HG03342 (cell line): ENCODE measurements around the gene CUEDC1.
A peak's percentile ranks its signal among the peaks of the same experiment; 100 is the strongest.

ENCODE experiments used
- ATAC-seq: cut with Tn5 transposase; IDR thresholded peaks from one replicate; pipeline ENCODE4 v1.9.1; 2021; ENCODE audit warnings: mild to moderate bottlenecking, moderate library complexity; ENCODE audit not compliant: unreplicated experiment

Gene CUEDC1

DNA sequence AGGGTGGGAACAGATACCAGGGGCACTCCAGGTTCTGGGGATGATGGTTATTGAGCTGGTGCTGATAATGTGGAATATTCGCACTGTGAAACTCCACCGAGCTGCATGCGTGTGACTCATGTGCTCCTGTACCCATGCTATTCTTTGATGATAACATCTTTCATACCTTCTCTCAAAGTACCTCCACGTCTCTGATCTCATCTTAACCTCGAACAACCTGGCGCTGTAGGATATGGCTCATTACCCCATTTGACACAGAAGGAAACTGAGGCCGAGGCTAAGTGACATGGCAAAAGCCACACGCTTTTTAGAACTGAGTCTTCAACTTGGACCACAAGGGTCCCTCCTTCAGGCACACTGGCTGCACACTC, 75.1 kb downstream of the CUEDC1 start:
- no peak for ATAC-seq

DNA sequence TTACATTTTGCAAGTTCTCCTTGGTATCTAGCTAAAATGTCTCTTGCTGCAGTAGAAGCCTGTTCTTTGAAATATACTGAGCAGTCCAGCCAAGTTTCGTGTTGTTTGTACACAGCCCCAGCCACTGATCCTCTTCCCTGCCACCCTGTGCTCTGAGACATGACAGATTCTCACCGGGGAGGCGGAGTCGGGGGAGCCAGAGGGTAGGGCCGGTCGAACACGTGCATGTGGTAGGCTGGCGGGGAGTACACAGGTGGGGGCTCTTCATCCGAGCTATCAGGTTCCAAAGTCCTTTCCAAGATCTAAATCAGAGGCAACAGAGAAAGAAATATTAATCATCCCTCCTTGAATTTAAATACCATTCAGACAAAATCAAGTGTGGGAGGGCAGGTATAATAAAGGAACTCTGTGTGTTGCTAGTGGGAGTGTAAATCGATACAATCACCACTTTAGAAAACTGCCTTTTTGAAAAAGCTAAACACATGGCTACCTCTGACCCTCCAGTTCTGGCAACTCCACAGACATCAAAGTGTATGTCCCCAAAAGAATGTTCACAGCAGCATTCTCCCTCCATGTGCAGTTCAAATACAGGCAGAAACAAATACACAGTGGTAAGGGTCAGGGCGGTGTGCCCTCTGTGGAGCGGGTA, 75.7 kb downstream of the CUEDC1 start:
- no peak for ATAC-seq

- ATAC-seq, result no peak
These were observed 77.3 kb downstream of the CUEDC1 start for GRCh38 chr17:57877803-57878377.

- ATAC-seq, result no peak
These were observed 78.4 kb downstream of the CUEDC1 start for GRCh38 chr17:57876866-57877237.

DNA sequence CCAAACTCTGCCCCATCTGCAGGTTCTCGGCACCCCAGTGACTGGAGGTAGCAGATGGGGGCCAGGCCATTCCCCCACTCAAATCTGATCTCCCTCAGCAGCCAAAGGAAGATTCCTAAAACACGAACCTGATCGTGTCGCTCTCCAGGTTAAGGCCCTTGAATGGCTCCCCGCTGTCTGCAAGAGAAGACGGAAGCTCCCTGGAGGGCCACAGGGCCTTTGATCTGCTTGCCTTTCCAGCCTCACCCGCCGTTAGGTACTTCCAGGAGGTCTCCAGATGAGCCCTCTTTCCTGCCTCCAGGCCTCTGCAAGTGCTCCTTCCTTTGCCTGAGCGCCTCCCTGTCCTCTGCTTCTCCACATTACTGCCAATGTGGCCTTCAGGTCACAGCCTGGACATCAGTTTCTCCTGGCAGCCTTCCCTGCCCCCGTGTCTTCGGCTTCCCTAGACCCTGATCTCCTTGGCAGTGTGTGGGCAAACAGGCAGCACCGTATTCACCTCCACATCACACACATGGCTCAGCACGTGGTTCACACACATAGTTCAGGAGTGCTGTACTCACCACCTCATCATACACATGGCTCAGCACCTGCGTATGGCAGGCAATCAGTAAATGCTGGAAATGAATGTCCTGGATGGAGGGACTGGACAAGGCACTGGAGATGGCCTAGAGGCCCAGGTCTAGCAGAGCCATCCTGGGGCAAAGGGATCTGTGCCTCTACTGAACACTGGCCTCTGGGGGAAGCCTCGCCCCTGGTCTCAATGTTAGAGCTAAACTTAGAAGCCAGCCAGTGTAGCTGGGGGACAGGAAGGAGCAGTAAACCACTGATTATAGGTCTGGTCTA, 79.0 kb downstream of the CUEDC1 start:
- ATAC-seq, result no peak

GRCh38 chr17:57875290-57876022, 79.8 kb downstream of the CUEDC1 start:
- ATAC-seq, result no peak

- ATAC-seq, result no peak
These were observed 80.5 kb downstream of the CUEDC1 start for GRCh38 chr17:57874434-57875289.

DNA sequence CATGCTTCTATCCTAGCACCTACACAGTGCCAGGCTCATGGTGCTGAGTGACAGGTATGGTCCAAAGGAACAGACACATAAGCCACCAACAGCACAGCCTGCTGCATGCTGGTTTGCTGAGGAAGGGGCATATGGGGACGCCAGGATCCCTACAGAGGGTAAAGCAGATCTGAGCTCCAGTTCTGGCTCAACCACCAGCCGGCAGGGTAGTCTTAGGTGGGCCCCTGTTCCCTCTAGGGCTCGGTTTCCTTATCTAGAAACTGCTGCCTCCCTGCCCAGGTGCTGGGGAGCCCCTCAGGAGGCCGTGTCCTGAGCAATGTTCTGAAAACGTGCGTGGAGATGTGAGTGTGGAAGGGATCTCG, 81.2 kb downstream of the CUEDC1 start:
- ATAC-seq, result no peak

DNA sequence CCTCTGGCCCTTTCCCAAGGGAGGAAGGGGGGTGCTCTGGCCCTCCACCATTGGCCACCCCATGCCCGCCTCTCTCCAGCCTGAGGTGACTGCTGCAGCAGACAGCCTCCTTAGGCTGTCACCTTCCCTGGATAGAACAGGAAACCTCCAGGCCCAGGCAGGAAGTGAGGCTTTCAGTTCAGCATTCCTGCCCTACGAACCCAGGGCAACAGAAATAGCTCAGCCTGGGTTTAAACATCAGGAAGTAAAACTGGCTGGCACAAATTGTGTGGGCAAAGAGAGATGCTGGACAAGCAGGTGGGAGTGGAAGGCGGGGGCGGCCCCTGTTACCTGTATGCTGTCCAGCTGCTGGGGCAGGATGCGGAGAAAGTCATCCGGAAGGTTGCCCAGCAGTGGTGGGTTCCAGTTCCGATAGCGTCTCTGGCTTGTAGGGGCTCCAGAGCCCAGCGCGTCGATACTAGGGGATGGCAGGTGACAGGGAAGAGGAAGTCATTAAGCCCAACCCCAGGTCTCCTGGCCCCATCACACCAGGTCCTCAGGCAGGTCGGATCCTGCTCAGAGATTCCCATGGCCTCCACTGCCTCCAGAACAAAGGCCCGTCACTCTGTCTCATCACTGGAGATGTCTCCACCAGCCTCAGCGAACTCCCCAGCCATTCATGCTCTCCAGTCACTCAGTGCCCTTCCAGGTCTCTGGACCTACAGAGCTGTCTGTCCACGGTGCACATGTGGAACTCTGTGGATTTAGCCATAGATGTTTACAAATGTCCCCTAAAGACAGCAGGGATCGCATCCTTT, 81.8 kb downstream of the CUEDC1 start:
- no peak for ATAC-seq

- ATAC-seq, result no peak
These were observed 82.7 kb downstream of the CUEDC1 start for GRCh38 chr17:57872536-57872935.

- ATAC-seq, result no peak
These were observed 83.3 kb downstream of the CUEDC1 start for GRCh38 chr17:57871863-57872262.

GRCh38 chr17:57871155-57871554, 84.1 kb downstream of the CUEDC1 start:
- no peak for ATAC-seq

DNA sequence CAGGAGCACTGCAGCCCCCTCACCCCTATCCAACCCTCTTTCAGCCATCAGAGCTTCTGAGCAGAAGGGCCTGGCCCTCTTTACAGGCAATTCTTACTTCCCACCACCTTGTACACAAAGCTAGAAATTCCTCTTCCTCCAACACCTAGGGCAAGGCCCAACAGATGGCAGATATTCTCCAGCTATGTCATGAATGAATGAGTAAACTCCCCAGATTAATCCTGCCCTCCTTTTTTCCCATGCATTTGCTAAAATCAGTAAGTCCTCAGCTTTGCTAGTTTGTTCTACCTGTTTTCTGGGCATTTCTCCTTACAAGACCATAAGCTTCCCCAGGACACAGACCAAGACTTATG, 85.0 kb downstream of the CUEDC1 start:
- no peak for ATAC-seq

GRCh38 chr17:57869617-57870282, 85.5 kb downstream of the CUEDC1 start:
- no peak for ATAC-seq

GRCh38 chr17:57868910-57869616, 86.1 kb downstream of the CUEDC1 start:
- no peak for ATAC-seq

DNA sequence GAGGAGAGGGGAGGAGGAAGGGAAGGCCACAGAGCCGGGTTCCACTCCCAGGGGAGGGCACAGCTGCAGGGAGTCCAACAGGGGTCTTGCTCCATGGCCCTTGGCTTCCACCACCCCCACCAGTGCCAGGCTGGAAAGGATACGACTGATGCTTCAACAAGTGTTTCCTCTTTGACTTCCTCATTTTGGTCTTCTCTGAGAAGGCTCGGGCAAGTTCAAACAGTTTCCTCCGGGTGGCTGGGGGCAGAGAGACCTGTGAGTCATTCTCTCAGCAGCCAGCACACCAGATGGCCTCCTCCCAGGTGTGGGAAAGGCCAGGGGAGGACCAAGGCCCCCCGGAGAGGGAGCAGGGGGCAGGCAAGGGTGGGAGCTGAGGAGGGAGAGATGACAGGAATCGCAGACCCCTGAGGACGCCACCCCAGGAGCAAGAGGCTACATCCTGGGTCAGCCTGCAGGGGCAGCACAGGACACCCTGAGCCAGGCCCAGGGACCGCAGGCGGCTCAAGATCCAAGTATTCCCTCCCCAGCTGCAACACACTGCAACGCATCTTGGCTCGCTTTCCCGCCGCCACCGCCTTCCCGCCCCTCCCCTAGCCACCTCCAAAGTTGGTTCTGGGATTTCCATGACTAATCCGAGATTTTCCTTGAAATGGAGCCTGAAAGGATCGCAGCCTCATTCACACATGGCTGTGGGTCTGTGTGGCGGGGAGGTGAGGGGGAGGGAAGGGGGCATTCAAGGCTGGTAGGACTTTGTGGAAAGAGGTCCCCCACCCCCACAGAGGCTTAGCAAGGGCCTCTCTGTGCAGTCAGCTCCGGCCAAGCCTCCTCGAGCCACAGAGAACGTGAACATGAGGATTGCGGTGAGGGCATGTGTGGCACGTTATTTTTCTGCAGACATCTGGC, 87.0 kb downstream of the CUEDC1 start:
- ATAC-seq, result peak; percentile 65

GRCh38 chr17:57867126-57867525, 88.1 kb downstream of the CUEDC1 start:
- no peak for ATAC-seq

DNA sequence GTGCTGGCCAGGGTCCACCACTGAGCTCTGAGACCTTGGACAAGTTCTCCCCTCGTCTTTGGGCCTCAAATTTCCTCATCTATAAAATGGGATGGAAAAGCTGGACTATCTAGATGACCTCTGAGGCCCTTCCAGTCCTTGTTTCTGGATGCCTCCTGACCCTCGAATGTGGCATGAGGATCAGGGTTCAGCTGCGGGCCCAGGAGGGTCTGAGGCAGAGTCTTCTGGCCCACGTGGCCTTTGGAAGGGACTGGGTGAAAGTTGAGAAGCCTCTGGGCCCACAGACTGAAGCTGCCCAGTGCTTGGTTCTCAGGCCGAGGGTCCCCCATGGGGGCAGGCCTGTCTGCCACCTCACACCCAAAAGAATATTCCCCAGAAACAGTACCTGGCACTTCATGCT, 88.5 kb downstream of the CUEDC1 start:
- ATAC-seq, result no peak
